Measurements from ENCODE around the gene WDR81. TPM values are rescaled to one million over a fixed set of nuclear protein-coding genes. Genes with fewer than 3 reads are reported as not detected.

Gene WDR81
- total RNA-seq, 2 donors from 2014 or later: 32.7 to 41.8 TPM

GRCh38 chr17:1729966-1730325 lies 5.4 kb downstream of the WDR81 start:
- no peak for TF ChIP-seq CTCF (IDR thresholded peaks at IDR 0.05)
- H3K27ac ChIP-seq: no peak overlapping the region
- peaks cover 5 to 11% of the 10 kb centered on the region in 2 donors for H3K4me1 ChIP-seq (ENCODE audit: control insufficient read depth in 1 of 2, low read depth in 2 of 2)
- no peaks in the 10 kb centered on the region for H3K9me3 ChIP-seq
- no peak overlapping the region for H3K4me3 ChIP-seq
- ATAC-seq (ENCODE audit: insufficient number of reproducible peaks, low FRiP score, low read depth) (no peak), DNase-seq (ENCODE audit: low spot score) (no peak)
- H3K36me3 ChIP-seq: peaks cover 19% of the 10 kb centered on the region
- no peaks in the 10 kb centered on the region for H3K27me3 ChIP-seq (replicated peaks; ENCODE audit: insufficient read depth)

- no peaks in the 10 kb centered on the region for H3K27me3 ChIP-seq (replicated peaks; ENCODE audit: insufficient read depth)
- no peaks in the 10 kb centered on the region for H3K9me3 ChIP-seq
- no peak overlapping the region for H3K4me3 ChIP-seq
- ATAC-seq (ENCODE audit: insufficient number of reproducible peaks, low FRiP score, low read depth) (no peak), DNase-seq (ENCODE audit: low spot score) (no peak)
- H3K27ac ChIP-seq: no peak overlapping the region
- H3K36me3 ChIP-seq: peaks cover 23% of the 10 kb centered on the region
- peaks cover 1 to 5% of the 10 kb centered on the region in 2 donors for H3K4me1 ChIP-seq (ENCODE audit: control insufficient read depth in 1 of 2, low read depth in 2 of 2)
- no peak for TF ChIP-seq CTCF (IDR thresholded peaks at IDR 0.05)
Observed at GRCh38 chr17:1730326-1731193, 6.1 kb downstream of the WDR81 start.

- Histone ChIP-seq H3K27ac (no peak overlapping the region), H3K4me1 (ENCODE audit: control insufficient read depth in 1 of 2, low read depth in 2 of 2) (peaks cover 0 to 2% of the 10 kb centered on the region in 2 donors), H3K9me3 (no peaks in the 10 kb centered on the region), H3K36me3 (peaks cover 25% of the 10 kb centered on the region), H3K4me3 (no peak overlapping the region), H3K27me3 (replicated peaks; ENCODE audit: insufficient read depth) (no peaks in the 10 kb centered on the region)
- TF ChIP-seq CTCF (IDR thresholded peaks at IDR 0.05): no peak
- ATAC-seq (ENCODE audit: insufficient number of reproducible peaks, low FRiP score, low read depth): no peak
- DNase-seq (ENCODE audit: low spot score): no peak
Observed at GRCh38 chr17:1731194-1731506, 6.6 kb downstream of the WDR81 start.

- Histone ChIP-seq H3K36me3 (peaks cover 25% of the 10 kb centered on the region), H3K4me1 (ENCODE audit: control insufficient read depth in 1 of 2, low read depth in 2 of 2) (peaks cover 0 to 5% of the 10 kb centered on the region in 2 donors), H3K27me3 (replicated peaks; ENCODE audit: insufficient read depth) (no peaks in the 10 kb centered on the region), H3K9me3 (no peaks in the 10 kb centered on the region), H3K27ac (no peak overlapping the region), H3K4me3 (no peak overlapping the region)
- ATAC-seq (ENCODE audit: insufficient number of reproducible peaks, low FRiP score, low read depth): no peak
- no peak for DNase-seq (ENCODE audit: low spot score)
- no peak for TF ChIP-seq CTCF (IDR thresholded peaks at IDR 0.05)
Observed at GRCh38 chr17:1732241-1732832, 7.8 kb downstream of the WDR81 start.

- peaks cover 0 to 5% of the 10 kb centered on the region in 2 donors for H3K4me1 ChIP-seq (ENCODE audit: control insufficient read depth in 1 of 2, low read depth in 2 of 2)
- no peak overlapping the region for H3K27ac ChIP-seq
- H3K27me3 ChIP-seq (replicated peaks; ENCODE audit: insufficient read depth): no peaks in the 10 kb centered on the region
- DNase-seq (ENCODE audit: low spot score) (no peak), ATAC-seq (ENCODE audit: insufficient number of reproducible peaks, low FRiP score, low read depth) (no peak)
- TF ChIP-seq CTCF (IDR thresholded peaks at IDR 0.05): no peak
- no peaks in the 10 kb centered on the region for H3K9me3 ChIP-seq
- H3K4me3 ChIP-seq: no peak overlapping the region
- peaks cover 25% of the 10 kb centered on the region for H3K36me3 ChIP-seq
Observed at GRCh38 chr17:1732833-1733321, 8.4 kb downstream of the WDR81 start.
